T47D (cell line): ENCODE results near the gene ANKRD9.
"Not testable (repeated sequence)": the region's sequence is repeated elsewhere in the genome, so short reads cannot be mapped to it uniquely, and the experiment has no call there.

Experiments used
- DNase-seq, 2 experiments: peaks; one replicate each; pipeline versions ENCODE4 v3.0.0 to v3.0.0-alpha.2; 2011 to 2012; ENCODE audit warnings: low read depth in 1 of 2, low spot score in 1 of 2
- JUND ChIP-seq: IDR thresholded peaks from 2 replicates; pipeline ENCODE4 v1.6.1; 2012; ENCODE audit warnings: low read depth
- in situ Hi-C: cut with HindIII; loops from 2 replicates; pipeline ENCODE4 v1.10.0; 2016; ENCODE audit warnings: low sequenced_read_pairs, low pct_unique_long_range_greater_than_20kb

ANKRD9 gene

DNA sequence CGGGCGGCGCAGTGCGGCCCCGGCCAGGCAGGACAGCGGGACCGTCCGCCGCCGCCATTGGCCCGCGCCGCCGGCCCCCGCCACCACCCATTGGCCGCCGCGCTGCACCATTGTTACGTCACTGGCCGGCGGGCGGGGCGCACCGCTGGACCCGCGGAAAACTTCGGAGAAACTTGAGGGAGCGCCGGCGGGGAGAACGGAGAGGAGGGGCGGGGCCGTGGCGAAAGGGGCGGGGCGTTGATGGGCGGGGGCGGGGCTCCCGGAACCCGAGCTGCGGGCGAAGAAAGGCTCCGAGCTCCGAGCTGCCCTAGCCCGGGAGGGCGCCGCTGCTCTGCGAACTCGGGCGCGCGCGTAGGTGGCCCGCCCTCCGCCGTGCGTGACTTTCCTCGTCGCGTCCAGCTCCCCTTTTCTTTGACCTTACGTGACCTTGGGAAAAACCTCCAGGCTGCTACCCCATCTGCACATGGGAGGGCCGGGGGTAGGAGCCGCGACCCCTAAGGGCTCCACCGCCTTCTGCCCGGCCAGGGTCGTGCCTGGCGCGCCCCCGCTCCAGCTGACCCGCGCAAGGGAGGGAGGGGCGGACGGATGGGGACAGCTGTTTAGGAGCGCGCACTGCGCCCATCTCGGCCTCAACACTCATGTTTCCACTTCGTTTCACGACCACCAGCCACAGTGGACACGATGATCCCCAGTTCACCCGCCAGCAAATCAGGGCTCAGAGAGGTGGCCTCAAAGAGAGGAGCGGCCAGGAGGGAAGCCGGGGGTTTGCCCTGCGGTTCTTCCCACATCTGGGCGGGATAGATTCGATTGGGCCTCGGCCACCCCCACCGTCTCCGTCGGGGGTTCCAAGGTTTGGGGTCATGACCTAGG, at the start of gene ANKRD9:
ANKRD9 (minus strand) TSS at position 31 of the 870 bp plus-strand sequence. CDS start 1,887 bp downstream, outside the sequence.
- no peak for TF ChIP-seq JUND
- DNase-seq = peak; percentile 98 to 99
- in situ Hi-C loops = no loop called here

DNA sequence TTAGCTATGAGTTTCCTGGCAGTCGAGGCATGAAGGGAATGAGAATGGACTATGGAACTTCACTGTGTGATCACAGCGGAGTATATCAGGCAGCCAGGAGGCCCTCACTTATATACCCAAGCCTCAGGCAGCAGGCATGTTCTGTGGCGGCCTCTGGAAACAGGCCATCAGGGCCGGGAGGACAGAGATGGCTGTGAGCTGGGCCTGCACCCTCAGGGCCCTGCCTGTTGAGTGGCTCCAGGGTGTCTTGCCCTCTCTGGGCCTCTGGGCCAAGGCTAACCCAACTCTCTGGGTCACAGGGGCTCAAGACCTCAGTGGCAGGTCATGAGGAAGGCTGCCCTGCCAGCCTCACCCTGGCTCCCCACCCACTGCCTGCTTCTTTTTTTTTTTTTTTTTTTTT, 49.0 kb upstream of the ANKRD9 start:
- DNase-seq = no peak
- no peak for TF ChIP-seq JUND
- in situ Hi-C loops = no loop called here

- no peak for DNase-seq
- TF ChIP-seq JUND = no peak
These were observed 48.1 kb upstream of the ANKRD9 start for GRCh38 chr14:102557434-102558226.

GRCh38 chr14:102556098-102556677, 46.6 kb upstream of the ANKRD9 start:
- in situ Hi-C loops = no loop called here
- TF ChIP-seq JUND = no peak
- DNase-seq = no peak

More at GRCh38 chr14:102557434-102558226, 48.1 kb upstream of the ANKRD9 start:
- in situ Hi-C loops = no loop called here

- no peak for DNase-seq
- no peak for TF ChIP-seq JUND
- in situ Hi-C loops = no loop called here
These were observed 45.5 kb upstream of the ANKRD9 start for GRCh38 chr14:102554821-102555819.

GRCh38 chr14:102551995-102552705, 42.6 kb upstream of the ANKRD9 start:
- TF ChIP-seq JUND = no peak
- DNase-seq = no peak
- in situ Hi-C loops = no loop called here

GRCh38 chr14:102550927-102551401, 41.4 kb upstream of the ANKRD9 start:
- in situ Hi-C loops, DNase-seq: not testable (repeated sequence)

- no peak for TF ChIP-seq JUND
- in situ Hi-C loops = no loop called here
- no peak for DNase-seq
These were observed 39.2 kb upstream of the ANKRD9 start for GRCh38 chr14:102548616-102549240.

DNA sequence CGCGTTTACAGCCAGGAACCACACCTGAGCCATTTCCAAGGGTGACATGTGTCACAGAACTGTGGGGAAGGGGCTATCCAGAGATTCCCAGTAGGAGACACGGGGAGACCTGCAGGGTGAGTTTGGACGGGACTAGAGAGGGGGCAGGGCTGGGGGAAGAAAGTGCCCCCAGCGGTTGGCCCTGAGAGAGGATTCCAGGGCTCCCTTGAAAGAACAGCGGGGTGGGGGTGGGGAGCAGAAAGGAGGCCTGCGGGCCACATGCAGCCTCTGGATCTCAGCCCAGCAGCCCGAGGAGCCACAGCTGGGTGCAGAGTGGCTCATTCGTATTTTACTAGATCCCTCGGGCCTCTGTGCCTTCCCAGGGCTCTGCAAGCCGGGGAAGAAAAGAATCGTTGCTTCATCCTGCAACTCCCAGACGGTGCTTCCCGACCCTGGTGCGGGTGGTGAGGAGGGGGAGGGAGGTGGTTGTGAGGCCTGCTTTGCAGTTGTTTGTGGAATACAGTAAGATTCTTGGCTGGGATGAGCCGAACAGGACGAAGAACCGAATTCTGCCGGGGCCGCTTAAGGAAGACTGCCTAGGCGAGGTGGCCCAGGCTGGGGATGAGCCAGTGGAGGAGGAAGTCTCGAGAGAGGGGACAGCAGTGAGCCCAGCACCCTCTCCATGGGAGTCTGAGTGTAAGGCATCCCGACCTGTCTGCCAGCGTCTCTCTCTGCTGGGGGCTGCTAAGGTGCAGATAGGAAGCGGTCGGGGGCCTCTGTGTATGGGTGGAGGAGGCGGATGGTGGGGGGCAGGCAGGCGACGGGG, 36.1 kb upstream of the ANKRD9 start:
- in situ Hi-C loops = no loop called here
- no peak for TF ChIP-seq JUND
- DNase-seq = peak in 1 of 2 experiments; percentile 29
